Vagina (tissue), 2 donors: ENCODE measurements around the gene CD79A. TPM values are rescaled to one million over a fixed set of nuclear protein-coding genes. Genes with fewer than 3 reads are reported as not detected.

Experiments used
- DNase-seq, 2 donors: peaks; one replicate each; pipeline ENCODE4 v3.0.0-alpha.2; 2017; ENCODE audit errors: extremely low spot score in 2 of 2
- H3K27ac ChIP-seq: fragments of 200-600 bp; sonication (generic); one replicate; pipeline ENCODE4 v1.5.1; 2019
- H3K27me3 ChIP-seq: fragments of 200-600 bp; sonication (generic); one replicate; pipeline ENCODE4 v1.5.1; 2019
- H3K36me3 ChIP-seq, 2 donors: fragments of 200-600 bp; sonication (generic); one replicate each; pipeline ENCODE4 v1.5.1; 2017 to 2019
- H3K4me1 ChIP-seq: fragments of 200-600 bp; sonication (generic); one replicate; pipeline ENCODE4 v1.5.1; 2019
- H3K4me3 ChIP-seq, 2 donors: fragments of 200-600 bp; sonication (generic); 1 replicate in 1 of 2; 2 replicates in 1 of 2; pipeline ENCODE4 v1.5.1; 2016 to 2019
- H3K9me3 ChIP-seq: fragments of 200-600 bp; sonication (generic); one replicate; pipeline ENCODE4 v1.5.1; 2019
- CTCF ChIP-seq, 3 experiments: fragments of 450-650 bp in 2 of 3; fragments of 200-600 bp in 1 of 3; sonication (generic) in 1 of 3; IDR thresholded peaks; one replicate each; pipeline ENCODE4 v1.5.1; 2017 to 2019; ENCODE audit warnings: antibody characterized with exemption in 3 of 3, mild to moderate bottlenecking in 2 of 3, moderate library complexity in 2 of 3
- POLR2A ChIP-seq, 2 donors: fragments of 450-650 bp; IDR thresholded peaks; one replicate each; pipeline ENCODE4 v1.6.1; 2017; ENCODE audit warnings: antibody characterized with exemption in 2 of 2, mild to moderate bottlenecking in 2 of 2, moderate library complexity in 2 of 2
- POLR2AphosphoS5 ChIP-seq, 2 donors: sonication (generic); formaldehyde crosslinking; IDR thresholded peaks; one replicate each; pipeline ENCODE4 v1.9.0; 2017; ENCODE audit warnings: antibody characterized with exemption in 2 of 2, mild to moderate bottlenecking in 2 of 2, low read depth in 1 of 2; ENCODE audit not compliant: insufficient read depth in 1 of 2
- intact Hi-C: fragments of 100-400 bp; cut with DNase I; formaldehyde crosslinking; loops from one replicate; pipeline ENCODE4 v1.15.1; 2023
- total RNA-seq: library from RNA; depleted of rRNA; stranded (reverse); fragments of >200 nt; gene quantifications from one replicate; pipeline ENCODE4 v1.2.3, GENCODE V29; 2016

CD79A gene
- total RNA-seq, 1 donor from 2014 or later = not detected

DNA sequence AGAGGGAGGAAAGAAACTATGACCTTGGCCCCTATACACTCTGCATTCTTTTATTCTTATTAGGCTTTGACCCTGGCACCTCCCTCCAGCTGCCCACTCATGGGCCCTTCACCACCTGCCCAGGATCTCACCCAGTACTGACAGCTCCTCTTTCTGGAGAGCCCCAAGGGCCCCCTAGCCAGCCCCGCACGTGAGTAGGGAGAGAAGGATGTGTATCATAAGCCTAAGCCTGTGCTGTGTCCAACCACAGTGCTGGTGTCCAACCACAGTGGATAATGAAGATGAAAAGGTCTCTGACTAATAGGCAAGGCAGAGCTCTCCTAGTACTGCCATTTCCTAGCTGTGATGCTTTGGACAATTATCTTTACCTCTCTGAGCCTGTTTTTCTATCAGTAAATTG, 28.0 kb upstream of the CD79A start:
- Histone ChIP-seq H3K4me1 (no peaks in the 10 kb centered on the region), H3K36me3 (no peaks in the 10 kb centered on the region), H3K4me3 (no peak overlapping the region), H3K27ac (no peak overlapping the region), H3K9me3 (no peaks in the 10 kb centered on the region), H3K27me3 (no peaks in the 10 kb centered on the region)
- intact Hi-C loops = no loop called here
- TF ChIP-seq POLR2A (IDR thresholded peaks at IDR 0.05) (no peak), CTCF (IDR thresholded peaks at IDR 0.05) (no peak), POLR2AphosphoS5 (IDR thresholded peaks at IDR 0.05; ENCODE audit: insufficient read depth in 1 of 2, low read depth in 1 of 2) (no peak)
- no peak for DNase-seq

GRCh38 chr19:41850381-41850780, 26.7 kb upstream of the CD79A start:
- TF ChIP-seq POLR2AphosphoS5 (IDR thresholded peaks at IDR 0.05; ENCODE audit: insufficient read depth in 1 of 2, low read depth in 1 of 2) = no peak
- no peak for TF ChIP-seq POLR2A (IDR thresholded peaks at IDR 0.05)
- no peak for TF ChIP-seq CTCF (IDR thresholded peaks at IDR 0.05)
- intact Hi-C loops = no loop called here

DNA sequence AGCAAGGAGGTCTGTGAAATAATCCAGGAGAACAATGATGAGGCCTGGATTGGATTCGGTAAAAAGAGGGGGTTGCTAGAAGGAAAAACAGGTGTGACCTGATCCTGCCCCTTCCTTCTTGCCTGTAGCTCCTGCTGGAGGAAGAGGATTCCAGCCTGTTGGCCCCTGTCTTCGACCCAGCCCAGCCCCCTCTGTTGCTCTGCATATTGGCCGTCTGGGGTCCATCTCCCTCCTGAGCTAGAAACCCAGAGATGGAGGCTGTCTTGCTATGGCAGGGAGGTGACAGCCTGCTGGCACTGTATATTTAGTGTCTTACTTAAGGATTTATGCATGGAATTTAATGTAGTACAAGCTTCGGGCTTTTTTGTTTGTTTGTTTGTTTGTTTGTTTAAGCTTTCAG, 25.6 kb upstream of the CD79A start:
- DNase-seq = no peak
- Histone ChIP-seq H3K4me1 (no peaks in the 10 kb centered on the region), H3K27ac (no peak overlapping the region), H3K36me3 (no peaks in the 10 kb centered on the region), H3K9me3 (no peaks in the 10 kb centered on the region), H3K27me3 (no peaks in the 10 kb centered on the region), H3K4me3 (no peak overlapping the region)
- intact Hi-C loops = no loop called here
- TF ChIP-seq POLR2AphosphoS5 (IDR thresholded peaks at IDR 0.05; ENCODE audit: insufficient read depth in 1 of 2, low read depth in 1 of 2) (no peak), POLR2A (IDR thresholded peaks at IDR 0.05) (no peak), CTCF (IDR thresholded peaks at IDR 0.05) (no peak)

More at GRCh38 chr19:41850381-41850780, 26.7 kb upstream of the CD79A start:
- Histone ChIP-seq H3K4me3 (no peak overlapping the region), H3K27ac (no peak overlapping the region), H3K4me1 (no peaks in the 10 kb centered on the region), H3K36me3 (no peaks in the 10 kb centered on the region), H3K27me3 (no peaks in the 10 kb centered on the region), H3K9me3 (no peaks in the 10 kb centered on the region)
- no peak for DNase-seq

DNA sequence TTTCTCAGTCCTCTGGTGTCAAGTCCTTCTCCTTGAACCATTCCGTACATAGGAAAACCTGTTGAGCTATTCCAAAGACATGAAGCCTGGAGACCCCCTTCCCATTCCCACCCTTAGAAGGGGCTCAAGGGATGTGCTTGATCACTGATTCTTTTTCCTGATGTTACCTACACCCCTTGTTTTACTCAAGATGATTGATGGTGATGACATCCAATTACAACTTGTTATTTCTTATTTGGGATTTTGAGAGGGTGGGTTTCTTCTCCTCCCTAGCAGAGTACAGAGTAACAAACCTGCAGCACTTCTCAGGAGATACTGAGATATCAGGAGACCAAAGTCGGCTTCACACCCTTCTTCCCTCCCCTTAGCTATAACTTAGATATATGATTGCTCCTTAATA, 23.7 kb upstream of the CD79A start:
- Histone ChIP-seq H3K4me1 (no peaks in the 10 kb centered on the region), H3K4me3 (no peak overlapping the region), H3K27me3 (no peaks in the 10 kb centered on the region), H3K36me3 (no peaks in the 10 kb centered on the region), H3K9me3 (no peaks in the 10 kb centered on the region), H3K27ac (no peak overlapping the region)
- no peak for DNase-seq
- intact Hi-C loops = no loop called here
- TF ChIP-seq POLR2A (IDR thresholded peaks at IDR 0.05) (no peak), CTCF (IDR thresholded peaks at IDR 0.05) (no peak), POLR2AphosphoS5 (IDR thresholded peaks at IDR 0.05; ENCODE audit: insufficient read depth in 1 of 2, low read depth in 1 of 2) (no peak)

GRCh38 chr19:41853768-41854167, 23.3 kb upstream of the CD79A start:
- intact Hi-C loops = no loop called here
- Histone ChIP-seq H3K36me3 (no peaks in the 10 kb centered on the region), H3K27ac (no peak overlapping the region), H3K4me3 (no peak overlapping the region), H3K27me3 (no peaks in the 10 kb centered on the region), H3K4me1 (no peaks in the 10 kb centered on the region), H3K9me3 (no peaks in the 10 kb centered on the region)
- no peak for DNase-seq
- TF ChIP-seq POLR2A (IDR thresholded peaks at IDR 0.05) (no peak), CTCF (IDR thresholded peaks at IDR 0.05) (no peak), POLR2AphosphoS5 (IDR thresholded peaks at IDR 0.05; ENCODE audit: insufficient read depth in 1 of 2, low read depth in 1 of 2) (no peak)
